Posterior vena cava (tissue), 2 donors: ENCODE results near the gene MLYCD. TPM values are rescaled to one million over a fixed set of nuclear protein-coding genes. Genes with fewer than 3 reads are reported as not detected.

Experiments
- DNase-seq: peaks from one replicate; pipeline ENCODE4 v3.0.0-alpha.2; 2020; ENCODE audit warnings: low spot score
- intact Hi-C, 2 donors: fragments of 100-400 bp; cut with DNase I; formaldehyde crosslinking; loops; one replicate each; pipeline versions ENCODE4 v1.14.1 to v1.14.2; 2022 to 2023
- long read RNA-seq, 2 donors: library from polyadenylated mRNA; unstranded; transcript quantifications; one replicate each; pipeline ENCODE4 v2.0.0, GENCODE V29; 2020 to 2021
- total RNA-seq, 2 donors: library from RNA; stranded (reverse); fragmentation: NEBNext Ultra II Directional; extraction: Animal tissue kit (Norgen Biotek cat#: 25700); gene quantifications; one replicate each; pipeline ENCODE4 v1.2.1, GENCODE V29; 2021
- donor health status: DM: yes; HTN: yes; CAD: no.
- donor health status: DM: yes; HTN: yes; CAD: no.

The MLYCD gene
- total RNA-seq = 1 to 10 TPM; 5.5 TPM
- long read RNA-seq, donor 1, full-length matches to known transcripts = 3 of 4 reads
- long read RNA-seq, donor 1, partial matches to known transcripts = 1 of 4 reads
- long read RNA-seq, donor 1, other reads (novel, unspliced or antisense) = 0 of 4 reads
- long read RNA-seq, donor 2, full-length matches to known transcripts = 6 of 13 reads
- long read RNA-seq, donor 2, partial matches to known transcripts = 7 of 13 reads
- long read RNA-seq, donor 2, other reads (novel, unspliced or antisense) = 0 of 13 reads

DNA sequence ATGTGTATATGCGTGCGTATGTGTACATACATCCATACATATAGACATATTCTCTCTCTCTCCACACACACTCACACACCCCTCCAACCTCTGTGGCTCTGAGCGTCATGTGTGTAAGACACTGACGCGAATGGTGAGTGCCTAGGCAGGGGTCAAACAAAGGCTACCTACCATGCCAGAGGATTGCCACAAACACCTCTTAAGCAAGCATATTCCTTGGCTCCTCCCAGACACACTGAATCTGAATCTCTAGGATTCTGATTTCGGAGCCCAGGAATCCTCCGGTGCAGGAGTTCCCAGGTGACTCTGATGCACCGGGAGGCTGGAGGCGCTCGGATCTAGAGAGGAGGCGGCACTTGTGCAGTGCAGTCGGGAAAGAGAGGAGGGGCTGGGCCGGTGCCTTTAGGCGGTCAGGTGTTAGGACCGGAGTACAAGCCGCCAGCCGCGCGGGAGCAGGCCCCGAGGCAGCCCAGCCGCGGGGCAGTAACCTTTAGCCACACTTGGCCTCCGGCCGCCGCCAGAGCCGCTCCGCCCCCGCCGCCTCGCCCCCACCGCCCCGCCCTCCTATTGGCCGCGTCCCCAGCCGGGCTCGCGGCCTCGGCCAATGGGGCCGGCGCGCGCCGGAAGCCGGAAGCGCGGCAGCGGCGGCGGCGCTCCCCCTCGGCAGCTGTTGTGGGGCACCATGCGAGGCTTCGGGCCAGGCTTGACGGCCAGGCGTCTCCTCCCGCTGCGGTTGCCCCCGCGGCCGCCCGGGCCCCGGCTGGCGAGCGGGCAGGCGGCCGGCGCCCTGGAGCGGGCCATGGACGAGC, at the start of gene MLYCD:
MLYCD (plus strand) TSS at position 653 of the 809 bp plus-strand sequence; CDS start at position 683, 30 bp downstream.
- peak; percentile 94 for DNase-seq
- intact Hi-C loops = no loop called here

DNA sequence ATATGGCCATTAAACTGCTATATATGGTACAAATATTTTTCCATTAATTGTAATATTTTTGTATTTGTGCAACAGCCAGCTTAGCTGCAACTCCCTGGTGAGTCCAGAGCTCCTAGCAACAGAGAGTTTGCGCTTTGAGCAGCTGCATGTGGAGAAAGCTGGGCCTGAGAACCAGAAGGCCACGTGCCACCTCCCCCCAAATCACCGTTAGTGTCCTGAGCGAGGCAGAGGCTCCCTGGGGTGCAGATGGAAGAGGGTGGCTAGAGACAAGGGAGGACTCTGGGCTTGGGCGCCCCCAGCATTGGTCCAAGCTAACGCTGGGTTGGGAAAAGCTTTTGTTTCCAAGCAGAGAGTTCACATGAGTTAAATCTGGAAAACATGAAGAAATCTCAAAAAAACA, 49.5 kb upstream of the MLYCD start:
- no peak for DNase-seq
- intact Hi-C loops = no loop called here

DNA sequence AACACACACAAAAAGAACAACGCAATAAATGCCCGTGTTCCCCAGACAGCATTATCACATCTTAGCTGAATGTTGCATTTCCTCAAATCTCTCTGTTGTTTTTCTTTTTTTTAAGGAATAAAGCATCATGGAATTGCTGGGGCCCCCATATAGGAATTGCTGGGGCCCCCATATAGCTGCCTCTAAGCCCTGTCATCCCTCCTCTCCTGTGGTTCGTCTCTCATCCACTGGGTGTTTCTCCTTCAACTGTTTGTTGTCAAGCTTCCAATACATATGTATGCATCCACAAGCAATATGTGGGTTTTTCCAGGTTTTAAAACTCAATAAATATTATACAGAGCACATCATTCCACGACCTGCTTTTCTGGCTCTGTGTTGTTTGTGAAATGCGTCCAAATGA, 48.0 kb upstream of the MLYCD start:
- intact Hi-C loops = no loop called here
- DNase-seq = no peak

DNA sequence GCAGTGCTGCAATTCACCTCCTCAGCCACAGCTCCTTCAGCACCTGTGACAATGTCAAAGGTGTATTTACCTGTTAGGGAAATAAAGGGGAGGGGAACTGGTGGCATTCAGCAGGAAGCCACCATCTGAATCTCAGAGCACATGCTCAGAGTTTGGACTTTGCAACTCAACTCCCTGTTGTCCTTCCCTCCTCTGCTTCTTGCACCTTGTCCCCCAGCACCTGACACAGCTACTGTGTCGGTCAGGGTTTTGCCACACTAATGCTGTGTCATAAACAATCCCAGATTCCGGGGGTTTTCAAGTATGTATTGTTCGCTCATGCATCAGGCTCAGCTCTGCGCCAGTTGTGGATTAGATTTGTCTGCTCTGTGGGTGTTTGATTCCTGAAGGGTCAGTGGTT, 47.4 kb upstream of the MLYCD start:
- intact Hi-C loops = no loop called here
- DNase-seq = no peak

DNA sequence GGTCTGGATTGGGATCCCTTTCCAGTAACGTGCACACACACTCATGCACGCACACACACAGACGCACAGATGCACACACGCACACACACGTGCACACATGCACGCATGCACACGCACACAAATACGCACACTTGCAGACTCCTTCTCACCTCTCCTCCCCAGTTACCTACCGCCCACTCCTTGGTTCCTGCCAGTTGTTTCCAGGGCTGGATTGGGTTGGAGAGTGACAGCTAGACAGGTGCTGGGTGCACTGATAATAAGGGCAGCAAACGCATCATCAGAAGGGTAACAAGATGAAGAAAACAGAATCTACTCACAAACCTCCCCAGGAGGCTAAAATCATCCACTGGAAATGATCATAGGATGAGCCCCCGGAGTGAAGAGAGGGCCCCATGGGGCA, 46.1 kb upstream of the MLYCD start:
- DNase-seq = no peak
- intact Hi-C loops = no loop called here

DNA sequence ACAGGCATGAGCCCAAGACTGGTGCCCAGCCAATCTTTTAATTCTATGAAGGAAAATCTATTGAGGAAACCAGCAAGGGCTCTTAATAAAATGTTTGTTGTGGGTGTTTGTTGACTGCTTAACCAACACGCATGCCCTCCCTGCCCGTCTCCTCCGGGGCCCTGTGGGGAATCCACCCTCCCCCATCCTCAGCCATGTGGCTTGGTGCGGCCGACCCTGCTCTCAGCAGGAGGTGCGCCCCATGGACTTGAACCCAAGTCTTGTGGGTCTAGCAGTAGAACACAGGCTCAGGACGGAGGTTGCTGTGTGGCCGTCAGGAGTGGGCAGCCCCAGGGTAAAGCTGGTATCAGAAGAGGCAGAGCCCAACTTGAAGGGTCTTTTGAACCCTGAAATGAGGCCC, 45.1 kb upstream of the MLYCD start:
- intact Hi-C loops = no loop called here
- no peak for DNase-seq

DNA sequence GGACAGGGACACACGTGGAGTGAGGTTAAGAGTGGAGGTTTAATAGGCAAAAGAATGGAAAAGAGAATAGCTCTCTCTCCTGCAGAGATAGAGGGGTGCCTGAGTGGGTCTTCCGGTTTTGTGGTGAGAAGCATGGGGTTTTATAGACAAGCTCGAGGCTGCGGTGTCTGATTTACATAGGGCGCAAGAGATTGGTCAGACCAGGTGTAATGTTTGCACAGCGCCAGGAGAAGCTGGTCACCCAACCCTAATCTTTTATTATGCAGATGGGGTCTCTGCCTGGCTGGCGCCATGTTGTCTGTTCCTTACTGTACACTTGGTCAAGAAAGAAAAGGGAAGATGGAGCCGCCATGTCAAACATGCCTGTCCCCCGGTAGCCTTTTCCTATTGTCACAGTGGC, 44.5 kb upstream of the MLYCD start:
- intact Hi-C loops = no loop called here
- DNase-seq = no peak

DNA sequence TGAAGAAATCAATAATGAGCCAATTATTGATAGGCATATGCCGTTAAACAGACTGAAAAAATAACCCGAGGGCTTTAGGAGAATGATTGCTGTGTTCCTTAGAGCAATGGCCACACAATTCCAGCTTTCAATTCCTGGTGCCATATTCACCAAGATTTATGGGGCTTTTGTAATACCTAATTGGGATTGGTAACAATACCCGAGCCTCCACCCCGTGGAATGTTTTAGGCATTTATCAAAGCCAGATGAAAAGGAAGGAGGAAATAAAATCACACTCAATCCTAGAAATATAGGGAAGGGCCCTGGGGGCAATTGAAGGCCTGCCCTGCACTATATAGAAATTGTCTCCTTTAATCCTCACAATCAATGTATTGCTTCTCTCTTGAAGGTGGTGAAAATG, 42.1 kb upstream of the MLYCD start:
- no peak for DNase-seq
- intact Hi-C loops = no loop called here

DNA sequence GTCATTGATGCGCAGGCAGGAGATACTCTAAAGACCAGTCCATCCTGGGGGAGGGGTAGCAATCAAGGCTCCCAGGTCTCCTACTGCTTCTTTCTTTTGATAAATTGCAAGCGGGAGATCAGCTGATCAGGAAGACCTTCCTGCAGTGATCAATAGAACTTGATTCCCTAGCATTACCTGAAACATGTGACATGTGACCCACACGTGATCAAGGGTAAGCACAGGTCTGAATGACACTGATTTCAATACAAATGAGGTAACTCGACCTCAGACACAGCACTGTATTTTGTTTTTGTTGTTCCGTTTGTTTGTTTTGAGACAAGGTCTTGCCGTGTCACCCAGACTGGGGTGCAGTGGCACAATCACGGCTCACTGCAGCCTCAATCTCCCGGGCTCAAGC, 39.6 kb upstream of the MLYCD start:
- intact Hi-C loops = no loop called here
- DNase-seq = no peak

DNA sequence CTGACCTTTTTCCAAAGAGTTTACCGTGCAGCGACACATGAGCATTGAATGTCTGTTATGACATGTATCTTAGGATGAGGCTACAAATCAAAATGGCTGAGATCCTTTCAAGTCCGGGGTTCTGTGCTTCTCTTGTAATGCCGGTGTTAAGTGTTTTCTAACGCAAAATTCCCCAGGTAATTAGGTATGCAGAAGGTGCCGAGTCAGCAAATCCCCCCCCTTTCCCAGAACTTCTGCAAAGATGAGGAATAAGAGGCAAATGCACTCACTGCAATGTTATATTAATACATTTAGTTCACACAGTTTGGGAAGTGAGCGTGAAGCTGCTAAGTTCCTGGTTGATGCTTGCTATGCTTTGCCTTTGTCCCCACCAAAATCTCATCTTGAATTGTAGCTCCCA, 36.3 kb upstream of the MLYCD start:
- intact Hi-C loops = no loop called here
- no peak for DNase-seq

DNA sequence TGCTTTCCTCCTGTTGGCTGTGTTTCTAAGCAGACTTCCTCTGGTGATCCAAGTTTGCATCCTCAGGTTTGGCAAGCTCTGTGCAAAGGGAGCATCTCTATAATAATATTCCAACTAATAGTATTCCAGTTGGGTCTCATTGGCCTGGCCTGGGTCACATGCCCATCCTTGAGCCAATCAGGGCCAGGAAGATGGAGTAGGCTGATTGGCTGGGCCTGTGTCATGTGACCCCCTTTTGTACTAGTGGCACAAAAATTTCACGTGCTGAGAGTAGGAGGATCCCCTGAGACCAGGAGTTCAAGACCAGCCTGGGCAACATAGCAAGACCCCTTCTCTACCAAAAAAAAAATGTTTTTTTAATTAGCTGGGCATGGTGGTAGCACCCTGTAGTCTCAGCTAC, 35.2 kb upstream of the MLYCD start:
- intact Hi-C loops = no loop called here

DNA sequence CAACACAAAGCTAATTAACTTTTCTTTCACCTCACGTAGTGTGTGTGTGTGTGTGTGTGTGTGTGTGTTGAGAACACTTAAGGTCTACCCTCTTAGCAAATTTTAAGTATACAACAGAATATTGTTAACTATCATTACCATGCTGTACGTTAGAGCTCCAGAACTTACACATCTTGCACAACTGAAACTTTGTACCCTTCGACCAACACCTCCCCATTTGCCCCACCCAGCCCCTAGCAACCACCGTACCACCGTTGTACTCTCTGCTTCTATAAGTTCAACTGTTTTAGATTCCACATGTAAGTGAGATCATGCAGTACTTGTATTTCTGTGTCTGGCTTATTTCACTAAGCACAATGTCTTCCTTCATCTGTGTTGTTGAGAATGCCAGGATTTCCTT, 28.1 kb upstream of the MLYCD start:
- no peak for DNase-seq
- intact Hi-C loops = no loop called here

More for the DNA sequence above, 35.2 kb upstream of the MLYCD start:
- no peak for DNase-seq

DNA sequence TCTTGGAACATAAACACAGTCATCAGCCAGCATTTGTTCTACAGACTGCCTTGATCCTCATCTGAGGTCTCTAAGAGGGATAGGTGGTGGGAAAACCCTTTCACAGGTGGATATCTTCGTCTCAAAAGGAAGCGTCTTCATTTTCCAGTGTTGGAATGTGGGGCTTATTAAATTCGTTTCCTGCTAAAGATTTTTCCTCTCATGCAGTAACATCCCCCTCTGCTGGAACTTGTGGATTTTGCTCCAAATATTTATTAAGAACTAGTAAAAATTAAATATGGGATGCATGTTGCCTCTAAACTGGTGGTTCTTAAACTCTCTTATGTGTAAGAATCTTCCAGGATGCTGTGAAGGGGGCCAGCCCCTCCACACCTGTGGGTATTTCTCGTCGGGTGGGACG, 20.1 kb upstream of the MLYCD start:
- no peak for DNase-seq
- intact Hi-C loops = loop anchor here in 1 of 2 donors (5.0 kb wide), 1 partner anchor 52 kb away; no protein-coding TSS in a partner anchor

DNA sequence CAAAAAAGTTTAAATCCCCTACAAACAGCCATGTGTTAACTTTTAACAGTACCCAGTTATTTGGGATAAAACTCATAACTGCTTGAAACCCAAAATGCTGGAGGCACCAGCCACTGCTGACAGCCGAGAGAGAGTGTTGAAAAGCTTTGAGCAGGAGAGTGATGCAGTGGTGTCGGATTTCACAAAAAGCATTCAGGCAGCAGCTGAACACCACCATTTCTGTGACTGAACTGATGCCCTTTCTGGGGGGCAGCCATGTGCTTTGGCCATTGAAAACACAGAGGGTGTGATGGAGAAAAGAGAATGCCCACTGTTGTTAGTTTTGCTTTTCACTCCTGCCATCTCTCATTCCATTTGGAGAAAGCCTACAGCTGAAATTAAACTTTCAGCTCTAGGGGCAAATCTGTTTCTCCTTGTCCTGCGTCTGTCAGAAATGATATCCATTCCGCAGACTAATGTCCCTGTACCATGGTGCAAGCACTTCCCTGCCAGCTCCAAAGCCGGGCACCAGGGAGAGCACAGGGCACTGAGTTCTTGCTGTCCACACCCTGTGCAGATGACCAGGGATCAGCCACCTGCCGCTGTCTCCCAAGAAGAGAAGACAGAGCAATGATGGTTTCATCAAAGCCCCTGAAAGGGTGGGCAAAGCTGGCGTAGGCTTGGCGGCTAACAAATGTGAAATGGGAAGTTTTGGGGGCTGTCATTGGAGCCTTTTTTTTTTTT, 16.6 kb upstream of the MLYCD start:
- DNase-seq = no peak
- intact Hi-C loops = no loop called here

DNA sequence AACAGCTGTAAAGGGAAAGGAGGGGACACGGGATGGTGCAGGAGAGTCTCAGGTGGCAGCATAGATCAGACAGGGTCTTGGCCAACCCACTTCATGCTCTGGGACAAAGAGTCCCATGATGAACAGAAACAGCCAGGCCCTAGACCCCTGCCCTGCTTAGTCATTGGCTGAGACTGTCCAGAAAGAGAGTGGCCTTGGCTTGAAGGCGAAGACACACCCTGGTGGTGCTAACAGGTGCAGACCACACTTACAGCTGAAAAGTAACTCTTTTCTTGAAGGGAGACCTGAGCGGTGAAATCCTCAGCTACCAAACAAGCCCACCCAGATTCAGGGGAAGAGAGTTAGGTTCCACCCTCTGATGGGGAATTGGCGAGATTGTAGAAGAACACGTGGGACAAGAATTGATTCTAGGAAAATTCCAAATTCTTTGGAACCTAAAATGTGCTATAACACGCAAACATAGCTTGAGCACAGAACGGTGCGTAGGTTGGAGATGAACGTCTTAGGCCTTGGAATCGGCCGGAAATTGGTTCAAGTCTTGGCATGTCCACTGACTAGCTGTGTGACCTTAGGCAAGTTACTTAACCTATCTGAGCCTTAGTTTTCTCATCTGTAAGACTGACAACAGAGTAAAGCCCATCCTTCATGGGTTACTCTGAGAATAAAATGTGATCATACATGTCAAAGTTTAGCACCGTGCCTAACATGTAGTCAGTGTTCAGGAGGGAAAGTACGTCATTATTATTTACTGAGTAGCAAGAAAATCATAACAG, 12.5 kb upstream of the MLYCD start:
- no peak for DNase-seq
- intact Hi-C loops = loop anchor here in 1 of 2 donors (5.0 kb wide), 1 partner anchor 59 kb away; no protein-coding TSS in a partner anchor

DNA sequence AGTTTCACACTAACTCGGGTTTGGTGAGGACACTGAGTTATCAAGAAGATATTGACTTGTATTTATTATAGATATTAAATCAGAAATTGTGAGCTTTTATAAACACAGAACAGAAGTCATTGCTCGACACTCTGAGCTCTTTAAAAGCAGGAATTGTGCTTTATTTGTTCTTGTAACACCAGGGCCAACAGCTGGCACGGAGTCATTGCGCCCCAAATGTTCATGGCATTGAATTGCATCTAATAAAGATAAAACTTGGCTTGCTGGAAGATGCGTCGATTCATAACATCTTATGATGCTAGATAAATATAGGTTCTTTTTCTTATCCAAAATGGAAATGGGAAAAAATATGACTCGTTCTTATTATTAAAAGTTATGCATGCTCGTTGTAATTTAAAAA, 11.8 kb upstream of the MLYCD start:
- no peak for DNase-seq
- intact Hi-C loops = loop anchor here in 1 of 2 donors (5.0 kb wide), 1 partner anchor 60 kb away; no protein-coding TSS in a partner anchor

DNA sequence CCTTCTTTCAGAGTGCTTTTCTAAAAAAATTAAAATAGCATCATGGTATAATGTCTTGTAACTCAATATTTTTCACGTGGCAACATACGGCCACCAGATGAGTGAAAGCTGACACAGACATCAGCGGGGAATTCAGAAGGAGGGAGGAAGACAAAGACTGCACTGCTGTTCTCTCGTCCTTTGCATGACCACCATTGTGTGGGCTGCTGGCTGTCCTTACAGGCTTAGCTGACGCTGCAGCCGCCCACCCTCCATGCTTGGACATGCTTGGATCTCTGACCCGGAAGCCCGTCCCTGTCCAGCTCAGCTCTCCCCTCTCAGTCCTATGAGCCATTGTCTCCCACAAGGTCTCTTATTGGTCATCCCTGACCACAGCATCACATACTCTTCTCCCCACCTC, 11.4 kb upstream of the MLYCD start:
- intact Hi-C loops = loop anchor here in 1 of 2 donors (5.0 kb wide), 1 partner anchor 60 kb away; no protein-coding TSS in a partner anchor
- no peak for DNase-seq

DNA sequence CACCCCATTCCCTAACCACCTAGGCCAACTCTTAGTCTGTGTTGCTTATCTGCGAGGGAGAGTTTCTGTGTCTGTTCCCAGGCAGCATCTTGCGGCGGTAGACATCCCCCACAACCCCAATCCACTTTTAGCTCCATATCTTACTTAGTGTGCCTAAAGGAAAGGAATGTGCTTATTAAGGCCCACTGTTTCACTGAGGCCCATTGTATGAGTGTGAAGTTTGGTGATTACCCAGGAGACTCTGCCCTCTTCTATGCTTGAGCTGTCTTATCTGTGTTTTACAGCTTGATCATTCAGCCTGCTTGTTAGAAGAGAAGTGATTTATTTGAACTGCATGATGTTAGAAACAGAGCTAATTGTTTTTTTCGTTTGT, 10.3 kb upstream of the MLYCD start:
- DNase-seq = no peak
- intact Hi-C loops = loop anchor here in 1 of 2 donors (5.0 kb wide), 1 partner anchor 61 kb away; no protein-coding TSS in a partner anchor

DNA sequence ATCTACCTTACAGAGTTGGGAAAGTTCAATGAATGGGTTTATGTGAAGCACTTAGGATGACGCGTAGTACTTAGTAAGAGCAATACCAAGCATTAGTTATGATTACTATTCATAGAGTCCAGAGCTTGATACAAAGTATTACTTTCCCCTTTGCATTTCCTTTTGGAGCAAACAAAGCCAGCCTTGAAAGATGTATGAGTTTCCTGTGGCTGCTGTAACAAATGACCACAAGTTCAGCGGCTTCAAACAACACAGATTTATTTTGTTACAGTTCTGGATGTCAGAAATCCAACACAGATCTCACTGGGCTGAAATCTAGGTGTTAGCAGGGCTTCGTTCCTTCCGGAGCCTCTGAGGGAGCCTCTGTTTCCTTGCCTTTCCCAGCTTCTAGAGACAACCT, 8.6 kb upstream of the MLYCD start:
- intact Hi-C loops = no loop called here
- no peak for DNase-seq
